ENCODE results near the gene HNRNPL.
"Not testable (repeated sequence)": the region's sequence is repeated elsewhere in the genome, so short reads cannot be mapped to it uniquely, and the experiment has no call there.

Gene HNRNPL

GRCh38 chr19:38825936-38826335 lies 23.9 kb downstream of the HNRNPL start:
- ATAC-seq = not testable (repeated sequence)

- ATAC-seq = not testable (repeated sequence)
These were observed 28.5 kb downstream of the HNRNPL start for GRCh38 chr19:38821230-38821825.

GRCh38 chr19:38819231-38819920 lies 30.4 kb downstream of the HNRNPL start:
- no peak for ATAC-seq

GRCh38 chr19:38817081-38817480 lies 32.7 kb downstream of the HNRNPL start:
- ATAC-seq = no peak

GRCh38 chr19:38816131-38816750 lies 33.5 kb downstream of the HNRNPL start:
- no peak for ATAC-seq

GRCh38 chr19:38815059-38816001 lies 34.5 kb downstream of the HNRNPL start:
- no peak for ATAC-seq

- not testable (repeated sequence) for ATAC-seq
These were observed 35.9 kb downstream of the HNRNPL start for GRCh38 chr19:38813932-38814331.

- ATAC-seq = no peak
These were observed 36.5 kb downstream of the HNRNPL start for GRCh38 chr19:38813323-38813722.

GRCh38 chr19:38812841-38813320 lies 36.9 kb downstream of the HNRNPL start, which contains the start of gene LGALS4:
LGALS4 (minus strand) TSS chr19:38812945; CDS start chr19:38812886, 59 bp downstream.
- ATAC-seq = no peak

- ATAC-seq = no peak
These were observed 37.6 kb downstream of the HNRNPL start for GRCh38 chr19:38812009-38812840.

GRCh38 chr19:38809592-38810252 lies 40.1 kb downstream of the HNRNPL start:
- ATAC-seq = no peak

GRCh38 chr19:38808741-38809140 lies 41.0 kb downstream of the HNRNPL start:
- no peak for ATAC-seq

- not testable (repeated sequence) for ATAC-seq
These were observed 42.2 kb downstream of the HNRNPL start for GRCh38 chr19:38807374-38808098.

GRCh38 chr19:38806371-38806770 lies 43.4 kb downstream of the HNRNPL start:
- ATAC-seq = no peak

- ATAC-seq = no peak
These were observed 44.6 kb downstream of the HNRNPL start for GRCh38 chr19:38805180-38805579.

GRCh38 chr19:38803543-38803942 lies 46.2 kb downstream of the HNRNPL start:
- no peak for ATAC-seq

GRCh38 chr19:38801359-38802095 lies 48.3 kb downstream of the HNRNPL start:
- no peak for ATAC-seq

GRCh38 chr19:38800577-38801347 lies 49.0 kb downstream of the HNRNPL start:
- no peak for ATAC-seq

GRCh38 chr19:38799104-38799503 lies 50.7 kb downstream of the HNRNPL start:
- ATAC-seq = no peak
